Stimulated activated naive CD8-positive, alpha-beta T cell treated with anti-CD3 and anti-CD28 coated beads, Interleukin-15, Interleukin-2, amounts not matched to agents 100 ng/mL and 50 ng/mL, for 24 hours (primary cell): ENCODE measurements around the gene LRRC53.

ENCODE experiments used
- H3K27ac Mint-ChIP-seq: one replicate; pipeline ENCODE4 v1.8.0; 2021; ENCODE audit warnings: mild to moderate bottlenecking, mixed read lengths
- H3K27me3 Mint-ChIP-seq: one replicate; pipeline ENCODE4 v1.8.0; 2021; ENCODE audit warnings: mixed read lengths
- H3K36me3 Mint-ChIP-seq: one replicate; pipeline ENCODE4 v1.8.0; 2021; ENCODE audit warnings: low read depth, mixed read lengths
- H3K4me1 Mint-ChIP-seq: one replicate; pipeline ENCODE4 v1.8.0; 2021; ENCODE audit warnings: low read depth, mixed read lengths
- H3K4me3 Mint-ChIP-seq: one replicate; pipeline ENCODE4 v1.8.0; 2021; ENCODE audit warnings: mild to moderate bottlenecking, mixed read lengths
- H3K9me3 Mint-ChIP-seq: one replicate; pipeline ENCODE4 v1.8.0; 2021; ENCODE audit warnings: mixed read lengths

The LRRC53 gene

DNA sequence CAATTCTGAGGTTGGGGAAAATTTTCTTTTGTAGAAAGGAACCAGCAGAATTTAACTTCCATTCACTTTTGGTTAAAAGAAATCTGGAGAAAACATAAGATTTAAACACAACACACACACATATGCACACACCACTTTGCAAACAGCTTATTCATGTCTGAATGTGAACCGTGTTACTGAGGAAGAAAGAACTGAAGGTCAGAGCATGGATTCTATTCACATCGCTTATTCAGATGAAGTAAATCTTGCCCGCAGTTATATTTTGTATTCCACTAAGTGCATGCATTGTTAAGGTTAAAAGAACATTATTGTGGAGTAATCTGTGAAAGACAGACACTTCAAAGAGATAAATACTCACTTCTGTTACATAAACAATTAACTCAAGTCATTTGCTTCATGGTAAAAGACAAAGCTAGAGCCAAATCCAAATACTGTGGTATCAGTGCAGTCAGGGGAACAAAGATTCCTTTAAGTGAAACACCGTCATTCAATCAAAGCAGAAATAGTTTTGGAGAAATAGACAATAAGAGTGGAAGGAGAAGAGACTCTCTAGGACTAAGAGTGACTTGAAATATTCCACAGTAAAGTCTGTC is 82.0 kb downstream of the LRRC53 start:
- Mint-ChIP-seq H3K4me3 (no peak overlapping the region), H3K27ac (no peak overlapping the region), H3K9me3 (no peaks in the 10 kb centered on the region), H3K36me3 (no peaks in the 10 kb centered on the region), H3K4me1 (no peaks in the 10 kb centered on the region), H3K27me3 (no peaks in the 10 kb centered on the region)

DNA sequence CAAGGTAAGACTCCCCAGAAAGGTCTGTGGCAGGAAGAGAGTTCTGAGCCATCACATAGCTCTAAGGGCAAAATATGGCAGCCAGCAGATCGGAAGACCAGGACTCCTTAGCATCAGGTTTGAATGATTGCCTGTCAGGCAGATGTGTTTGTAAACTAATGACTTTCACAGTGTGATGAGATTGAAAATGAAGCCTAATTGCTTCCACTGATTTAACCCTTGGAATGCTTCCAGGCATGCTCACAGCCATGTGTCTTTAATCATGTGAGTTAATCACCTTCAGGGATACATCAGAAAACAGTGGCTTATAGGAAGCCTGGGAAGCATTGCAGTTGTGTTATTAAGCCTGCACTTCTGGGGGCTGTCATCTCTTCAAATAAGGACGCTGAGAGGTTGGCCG is 82.8 kb downstream of the LRRC53 start:
- no peaks in the 10 kb centered on the region for H3K27me3 Mint-ChIP-seq
- no peak overlapping the region for H3K27ac Mint-ChIP-seq
- no peak overlapping the region for H3K4me3 Mint-ChIP-seq
- no peaks in the 10 kb centered on the region for H3K4me1 Mint-ChIP-seq
- H3K9me3 Mint-ChIP-seq, result no peaks in the 10 kb centered on the region
- no peaks in the 10 kb centered on the region for H3K36me3 Mint-ChIP-seq

GRCh38 chr1:74427681-74428080 is 84.7 kb downstream of the LRRC53 start:
- Mint-ChIP-seq H3K27me3 (no peaks in the 10 kb centered on the region), H3K4me1 (no peaks in the 10 kb centered on the region), H3K4me3 (no peak overlapping the region), H3K27ac (no peak overlapping the region), H3K36me3 (no peaks in the 10 kb centered on the region), H3K9me3 (no peaks in the 10 kb centered on the region)

DNA sequence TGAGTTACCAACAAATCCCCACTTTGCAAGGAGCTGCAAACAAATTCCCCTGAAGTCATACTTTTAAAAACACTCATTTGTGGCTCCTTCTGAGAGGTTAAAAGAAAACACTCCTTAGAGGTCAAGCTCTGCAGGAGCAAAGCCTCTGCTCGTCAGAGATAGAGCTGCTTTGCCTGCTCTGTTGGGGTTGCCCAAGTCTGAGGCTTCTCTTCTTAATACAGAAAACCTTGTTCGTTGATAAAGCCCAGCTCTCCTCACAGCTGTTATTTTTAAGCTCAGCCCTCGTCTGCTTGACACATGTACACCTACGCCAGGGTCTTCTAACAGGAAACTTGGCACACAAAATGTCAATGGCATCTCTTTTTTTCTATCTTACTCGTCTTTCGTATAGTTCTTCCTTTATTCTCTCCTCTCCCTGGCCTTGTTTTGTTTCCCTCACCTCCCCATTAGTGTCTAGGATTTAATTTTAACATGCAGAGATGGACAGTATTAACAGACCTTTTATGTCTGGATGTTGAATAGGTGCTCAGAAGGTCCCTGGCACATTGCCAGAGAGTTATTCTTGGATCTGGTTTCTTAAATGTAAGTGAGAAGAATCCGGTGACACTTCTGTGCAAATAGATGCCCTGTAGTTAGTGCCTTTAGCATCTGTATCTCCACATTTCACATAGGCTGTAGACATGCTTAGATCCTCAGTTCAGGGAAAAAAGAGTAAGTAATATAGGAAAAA is 86.0 kb downstream of the LRRC53 start:
- no peaks in the 10 kb centered on the region for H3K27me3 Mint-ChIP-seq
- H3K36me3 Mint-ChIP-seq, result no peaks in the 10 kb centered on the region
- no peaks in the 10 kb centered on the region for H3K9me3 Mint-ChIP-seq
- H3K4me1 Mint-ChIP-seq, result no peaks in the 10 kb centered on the region
- no peak overlapping the region for H3K27ac Mint-ChIP-seq
- no peak overlapping the region for H3K4me3 Mint-ChIP-seq

DNA sequence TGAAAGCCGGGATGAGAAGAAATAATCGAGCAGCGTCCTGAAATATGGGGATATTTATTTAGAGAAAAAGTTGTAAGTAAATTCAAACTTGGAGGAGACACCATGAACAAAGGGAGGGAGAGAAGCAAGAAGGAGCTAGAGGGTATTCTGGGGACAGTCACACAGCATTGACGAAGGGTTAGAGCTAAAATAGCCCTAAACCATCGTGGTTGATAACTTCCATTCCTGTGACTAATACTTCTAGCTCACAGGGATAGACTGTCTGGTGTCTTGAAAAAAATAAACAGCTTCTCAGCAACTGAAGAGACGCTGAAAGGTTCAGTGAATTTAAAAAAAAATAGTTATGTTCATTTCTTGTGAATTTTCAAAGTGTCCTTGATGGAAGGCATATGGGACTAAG is 86.7 kb downstream of the LRRC53 start:
- H3K36me3 Mint-ChIP-seq, result no peaks in the 10 kb centered on the region
- H3K27ac Mint-ChIP-seq, result no peak overlapping the region
- no peaks in the 10 kb centered on the region for H3K27me3 Mint-ChIP-seq
- no peak overlapping the region for H3K4me3 Mint-ChIP-seq
- no peaks in the 10 kb centered on the region for H3K4me1 Mint-ChIP-seq
- H3K9me3 Mint-ChIP-seq, result no peaks in the 10 kb centered on the region

DNA sequence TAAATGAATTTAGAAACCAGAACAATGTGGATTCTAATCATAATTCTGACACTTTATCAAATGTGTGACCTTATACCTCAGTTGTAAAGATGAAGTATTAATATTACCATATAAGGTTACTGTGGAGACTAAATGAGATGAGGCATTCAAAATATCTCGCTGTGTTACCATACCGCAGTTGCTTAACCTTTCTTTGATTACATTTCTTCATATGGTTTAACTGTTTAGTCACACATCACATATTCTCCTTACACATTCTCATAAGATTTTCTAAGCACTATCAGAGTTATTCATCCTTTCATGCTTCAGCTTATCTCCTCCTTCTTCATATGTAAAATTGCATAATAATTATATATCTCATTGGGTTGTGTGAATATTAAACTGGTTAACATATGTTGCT is 88.9 kb downstream of the LRRC53 start:
- no peaks in the 10 kb centered on the region for H3K9me3 Mint-ChIP-seq
- H3K36me3 Mint-ChIP-seq, result no peaks in the 10 kb centered on the region
- no peaks in the 10 kb centered on the region for H3K27me3 Mint-ChIP-seq
- no peak overlapping the region for H3K4me3 Mint-ChIP-seq
- no peaks in the 10 kb centered on the region for H3K4me1 Mint-ChIP-seq
- no peak overlapping the region for H3K27ac Mint-ChIP-seq

DNA sequence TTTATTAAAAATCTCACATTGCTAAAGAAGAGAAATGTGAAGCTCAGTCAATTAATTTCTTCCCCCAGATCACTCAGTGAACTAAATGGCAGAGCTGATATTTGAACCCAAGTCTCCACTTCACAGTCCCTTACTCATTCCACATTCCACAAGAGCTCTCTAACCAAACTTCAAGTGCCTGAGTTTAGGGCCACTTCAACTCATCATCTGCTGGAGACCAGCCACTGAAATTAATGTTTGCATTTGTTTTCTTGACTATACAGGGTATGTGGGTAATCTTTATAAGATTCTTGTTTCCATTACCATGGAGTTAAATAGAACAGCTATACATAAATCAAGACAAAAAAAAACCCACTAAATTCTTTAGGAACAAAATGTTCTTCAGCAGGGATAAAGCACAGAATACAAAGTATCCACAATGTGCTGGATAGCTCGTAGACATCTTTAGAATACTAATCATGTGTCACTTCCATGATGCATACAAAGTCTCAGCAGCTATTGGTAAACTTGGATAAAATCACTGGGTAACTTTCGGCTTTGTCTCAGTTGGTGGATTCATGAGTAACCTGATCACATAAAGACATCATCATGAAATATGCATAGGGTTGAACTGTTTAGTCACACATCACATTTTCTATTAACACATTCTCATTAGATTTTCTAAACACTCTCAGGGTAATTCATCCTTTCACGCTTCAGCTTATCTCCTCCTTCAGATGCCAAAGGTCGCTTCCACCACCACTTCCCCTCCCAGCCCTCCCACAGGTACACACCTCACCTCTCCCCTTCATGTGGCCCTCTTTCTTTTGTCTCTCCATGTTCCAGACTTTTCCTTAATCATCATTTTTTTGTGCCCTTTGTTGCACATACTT is 89.8 kb downstream of the LRRC53 start:
- Mint-ChIP-seq H3K27me3 (no peaks in the 10 kb centered on the region), H3K4me1 (no peaks in the 10 kb centered on the region), H3K36me3 (no peaks in the 10 kb centered on the region), H3K9me3 (no peaks in the 10 kb centered on the region), H3K27ac (no peak overlapping the region), H3K4me3 (no peak overlapping the region)

GRCh38 chr1:74420467-74420866 is 91.9 kb downstream of the LRRC53 start:
- H3K4me1 Mint-ChIP-seq, result no peaks in the 10 kb centered on the region
- no peaks in the 10 kb centered on the region for H3K36me3 Mint-ChIP-seq
- no peak overlapping the region for H3K4me3 Mint-ChIP-seq

More at GRCh38 chr1:74420467-74420866, 91.9 kb downstream of the LRRC53 start:
- Mint-ChIP-seq H3K27ac (no peak overlapping the region), H3K9me3 (no peaks in the 10 kb centered on the region), H3K27me3 (no peaks in the 10 kb centered on the region)
